Ishikawa (cell line): ENCODE data around the gene PRDM11.

Experiments
- CEBPB ChIP-seq: IDR thresholded peaks from 2 replicates; pipeline ENCODE4 v1.6.1; 2012
- CREB1 ChIP-seq: IDR thresholded peaks from 2 replicates; pipeline ENCODE4 v1.6.1; 2012; ENCODE audit warnings: low read depth
- EGR1 ChIP-seq: IDR thresholded peaks from 2 replicates; pipeline ENCODE4 v1.6.1; 2012
- EP300 ChIP-seq: IDR thresholded peaks from 2 replicates; pipeline ENCODE4 v1.6.1; 2012; ENCODE audit warnings: borderline replicate concordance
- FOXM1 ChIP-seq: IDR thresholded peaks from 2 replicates; pipeline ENCODE4 v1.6.1; 2012; ENCODE audit warnings: low read depth, borderline replicate concordance
- MAX ChIP-seq: IDR thresholded peaks from 2 replicates; pipeline ENCODE4 v1.6.1; 2012
- RAD21 ChIP-seq: IDR thresholded peaks from 2 replicates; pipeline ENCODE4 v1.6.1; 2012; ENCODE audit warnings: low read depth
- REST ChIP-seq: IDR thresholded peaks from 2 replicates; pipeline ENCODE4 v1.6.1; 2012; ENCODE audit warnings: low read depth, mild to moderate bottlenecking
- TAF1 ChIP-seq: IDR thresholded peaks from 2 replicates; pipeline ENCODE4 v1.6.1; 2012; ENCODE audit warnings: low read depth, mild to moderate bottlenecking
- TCF12 ChIP-seq: IDR thresholded peaks from 2 replicates; pipeline ENCODE4 v1.6.1; 2012; ENCODE audit warnings: low read depth
- YY1 ChIP-seq: IDR thresholded peaks from 2 replicates; pipeline ENCODE4 v1.6.1; 2012; ENCODE audit warnings: low read depth
- ZBTB7A ChIP-seq: IDR thresholded peaks from 2 replicates; pipeline ENCODE4 v1.6.1; 2012; ENCODE audit warnings: low read depth

GRCh38 chr11:45151362-45151982 lies 5.0 kb downstream of the PRDM11 start:
- no peak for TF ChIP-seq FOXM1
- TF ChIP-seq RAD21 = no peak
- no peak for TF ChIP-seq EP300
- no peak for TF ChIP-seq TCF12
- TF ChIP-seq CREB1 = no peak
- TF ChIP-seq CEBPB = no peak
- no peak for TF ChIP-seq YY1
- no peak for TF ChIP-seq MAX
- TF ChIP-seq REST = no peak
- no peak for TF ChIP-seq ZBTB7A
- TF ChIP-seq TAF1 = no peak
- no peak for TF ChIP-seq EGR1
